ENCODE data around the gene PEX14. TPM values are rescaled to one million over a fixed set of nuclear protein-coding genes. Genes with fewer than 3 reads are reported as not detected.

The PEX14 gene
- polyA plus RNA-seq, 1 donor from 2014 or later, result 13.5 TPM

- Histone ChIP-seq H3K36me3 (ENCODE audit: insufficient read depth, low read length) (no peaks in the 10 kb centered on the region), H3K9ac (ENCODE audit: low read length) (no peak overlapping the region), H4K20me1 (ENCODE audit: insufficient read depth) (no peaks in the 10 kb centered on the region), H3K79me2 (replicated peaks; ENCODE audit: insufficient read depth, low read length) (no peaks in the 10 kb centered on the region), H3K27me3 (ENCODE audit: insufficient read depth, low read depth, low read length) (no peaks in the 10 kb centered on the region), H2AFZ (ENCODE audit: low read depth, low read length) (no peak overlapping the region), H3K27ac (ENCODE audit: low read length) (no peak overlapping the region), H3K9me3 (ENCODE audit: low read length) (no peaks in the 10 kb centered on the region), H3K4me2 (ENCODE audit: low read length) (no peak overlapping the region), H3K9me2 (ENCODE audit: insufficient read depth, low read length) (no peaks in the 10 kb centered on the region), H3F3A (ENCODE audit: insufficient read depth, low read length, poor library complexity, severe bottlenecking) (no peaks in the 10 kb centered on the region), H3K4me3 (ENCODE audit: low read length) (no peak overlapping the region)
- TF ChIP-seq EP300 (conservative IDR thresholded peaks at IDR 0.05; ENCODE audit: poor library complexity, severe bottlenecking) (no peak), RAD21 (conservative IDR thresholded peaks at IDR 0.05) (no peak), SMC3 (conservative IDR thresholded peaks at IDR 0.05; ENCODE audit: poor library complexity) (no peak), TAF1 (IDR thresholded peaks at IDR 0.05; ENCODE audit: low read depth) (no peak), MXI1 (conservative IDR thresholded peaks at IDR 0.05; ENCODE audit: poor library complexity, severe bottlenecking) (no peak), POLR2AphosphoS5 (IDR thresholded peaks at IDR 0.05) (no peak), REST (IDR thresholded peaks at IDR 0.05; ENCODE audit: borderline replicate concordance) (no peak), EZH2 (IDR thresholded peaks at IDR 0.05; ENCODE audit: borderline replicate concordance, insufficient read depth, low read length, poor library complexity, severe bottlenecking) (no peak)
- TF ChIP-seq, protein P1, sequence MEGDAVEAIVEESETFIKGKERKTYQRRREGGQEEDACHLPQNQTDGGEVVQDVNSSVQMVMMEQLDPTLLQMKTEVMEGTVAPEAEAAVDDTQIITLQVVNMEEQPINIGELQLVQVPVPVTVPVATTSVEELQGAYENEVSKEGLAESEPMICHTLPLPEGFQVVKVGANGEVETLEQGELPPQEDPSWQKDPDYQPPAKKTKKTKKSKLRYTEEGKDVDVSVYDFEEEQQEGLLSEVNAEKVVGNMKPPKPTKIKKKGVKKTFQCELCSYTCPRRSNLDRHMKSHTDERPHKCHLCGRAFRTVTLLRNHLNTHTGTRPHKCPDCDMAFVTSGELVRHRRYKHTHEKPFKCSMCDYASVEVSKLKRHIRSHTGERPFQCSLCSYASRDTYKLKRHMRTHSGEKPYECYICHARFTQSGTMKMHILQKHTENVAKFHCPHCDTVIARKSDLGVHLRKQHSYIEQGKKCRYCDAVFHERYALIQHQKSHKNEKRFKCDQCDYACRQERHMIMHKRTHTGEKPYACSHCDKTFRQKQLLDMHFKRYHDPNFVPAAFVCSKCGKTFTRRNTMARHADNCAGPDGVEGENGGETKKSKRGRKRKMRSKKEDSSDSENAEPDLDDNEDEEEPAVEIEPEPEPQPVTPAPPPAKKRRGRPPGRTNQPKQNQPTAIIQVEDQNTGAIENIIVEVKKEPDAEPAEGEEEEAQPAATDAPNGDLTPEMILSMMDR (IDR thresholded peaks at IDR 0.05; ENCODE audit: poor library complexity, severe bottlenecking), result no peak
Observed at GRCh38 chr1:10606064-10606463, 131.3 kb downstream of the PEX14 start.

DNA sequence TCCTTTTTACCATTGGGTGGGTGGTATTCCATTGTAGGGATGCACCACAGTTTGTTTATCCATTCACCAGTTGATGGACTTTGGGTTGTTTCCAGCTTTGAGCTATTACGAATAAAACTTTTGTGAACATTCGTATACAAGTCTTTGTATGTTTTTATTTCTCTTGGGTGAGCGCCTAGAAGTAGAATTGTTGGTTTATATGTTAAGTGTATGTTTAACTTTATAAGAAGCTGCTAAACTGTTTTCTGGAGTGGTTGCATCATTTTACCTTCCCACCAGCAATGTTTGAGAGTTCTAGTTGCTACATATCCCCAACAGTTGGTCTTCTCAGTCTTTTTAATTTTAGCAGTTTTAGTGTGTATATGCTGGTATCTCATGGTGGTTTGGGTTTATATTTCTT is 132.5 kb downstream of the PEX14 start:
- no peaks in the 10 kb centered on the region for H4K20me1 ChIP-seq (ENCODE audit: insufficient read depth)
- TF ChIP-seq MXI1 (conservative IDR thresholded peaks at IDR 0.05; ENCODE audit: poor library complexity, severe bottlenecking), result no peak
- no peak for TF ChIP-seq POLR2AphosphoS5 (IDR thresholded peaks at IDR 0.05)
- TF ChIP-seq SMC3 (conservative IDR thresholded peaks at IDR 0.05; ENCODE audit: poor library complexity), result no peak
- no peak for TF ChIP-seq EZH2 (IDR thresholded peaks at IDR 0.05; ENCODE audit: borderline replicate concordance, insufficient read depth, low read length, poor library complexity, severe bottlenecking)
- no peak for TF ChIP-seq EP300 (conservative IDR thresholded peaks at IDR 0.05; ENCODE audit: poor library complexity, severe bottlenecking)
- no peak for TF ChIP-seq TAF1 (IDR thresholded peaks at IDR 0.05; ENCODE audit: low read depth)
- no peak for TF ChIP-seq REST (IDR thresholded peaks at IDR 0.05; ENCODE audit: borderline replicate concordance)
- TF ChIP-seq, protein P1 (IDR thresholded peaks at IDR 0.05; ENCODE audit: poor library complexity, severe bottlenecking), result no peak
- TF ChIP-seq RAD21 (conservative IDR thresholded peaks at IDR 0.05), result no peak
- H3K27me3 ChIP-seq (ENCODE audit: insufficient read depth, low read depth, low read length), result no peaks in the 10 kb centered on the region
- H3F3A ChIP-seq (ENCODE audit: insufficient read depth, low read length, poor library complexity, severe bottlenecking), result no peaks in the 10 kb centered on the region
- no peak overlapping the region for H3K4me3 ChIP-seq (ENCODE audit: low read length)
- no peaks in the 10 kb centered on the region for H3K9me3 ChIP-seq (ENCODE audit: low read length)
- H3K79me2 ChIP-seq (replicated peaks; ENCODE audit: insufficient read depth, low read length), result no peaks in the 10 kb centered on the region
- H3K9me2 ChIP-seq (ENCODE audit: insufficient read depth, low read length), result no peaks in the 10 kb centered on the region
- no peak overlapping the region for H3K4me2 ChIP-seq (ENCODE audit: low read length)
- no peaks in the 10 kb centered on the region for H3K36me3 ChIP-seq (ENCODE audit: insufficient read depth, low read length)
- no peak overlapping the region for H3K9ac ChIP-seq (ENCODE audit: low read length)
- H2AFZ ChIP-seq (ENCODE audit: low read depth, low read length), result no peak overlapping the region
- no peak overlapping the region for H3K27ac ChIP-seq (ENCODE audit: low read length)
